Epithelial cell of proximal tubule (primary cell): ENCODE results near the gene VCL. TPM values are rescaled to one million over a fixed set of nuclear protein-coding genes. Genes with fewer than 3 reads are reported as not detected.

Source experiments
- DNase-seq: peaks from one replicate; pipeline ENCODE4 v3.0.0-alpha.2; 2011; ENCODE audit warnings: low read depth
- H3K4me3 ChIP-seq: 2 replicates; pipeline ENCODE4 v1.5.1; 2011; ENCODE audit warnings: low read depth, mild to moderate bottlenecking, low read length
- CTCF ChIP-seq: conservative IDR thresholded peaks from 2 replicates; pipeline ENCODE4 v1.5.1; 2012; ENCODE audit warnings: low read depth, mild to moderate bottlenecking, low read length
- total RNA-seq: library from RNA; depleted of rRNA; stranded (reverse); fragments of >200 nt; gene quantifications from 2 replicates; pipeline ENCODE4 v1.2.3, GENCODE V29; 2015

The VCL gene
- total RNA-seq, 1 donor from 2014 or later: 228 TPM

GRCh38 chr10:74032900-74033655, 35.2 kb downstream of the VCL start:
- no peak for DNase-seq
- H3K4me3 ChIP-seq: no peak overlapping the region
- no peak for TF ChIP-seq CTCF

GRCh38 chr10:74033702-74034101, 35.8 kb downstream of the VCL start:
- H3K4me3 ChIP-seq: no peak overlapping the region
- DNase-seq: no peak
- no peak for TF ChIP-seq CTCF

- no peak for TF ChIP-seq CTCF
- H3K4me3 ChIP-seq: no peak overlapping the region
- no peak for DNase-seq
These were observed 36.4 kb downstream of the VCL start for GRCh38 chr10:74034301-74034700.

GRCh38 chr10:74035303-74035702, 37.4 kb downstream of the VCL start:
- no peak for DNase-seq
- peak; percentile 48 for TF ChIP-seq CTCF
- no peak overlapping the region for H3K4me3 ChIP-seq

- no peak overlapping the region for H3K4me3 ChIP-seq
- no peak for TF ChIP-seq CTCF
- DNase-seq: no peak
These were observed 38.6 kb downstream of the VCL start for GRCh38 chr10:74036474-74036873.

- DNase-seq: no peak
- no peak overlapping the region for H3K4me3 ChIP-seq
- TF ChIP-seq CTCF: no peak
These were observed 41.7 kb downstream of the VCL start for GRCh38 chr10:74039561-74040145.
